Neuronal stem cell (in vitro differentiated cells): ENCODE data around the gene TRAP1.

ENCODE experiments used
- DNase-seq: peaks from one replicate; pipeline ENCODE4 v3.0.0-alpha.2; 2013; ENCODE audit warnings: low spot score
- H2AFZ ChIP-seq: one replicate; pipeline ENCODE4 v1.6.1; 2013; ENCODE audit warnings: mild to moderate bottlenecking, low read length, inconsistent platforms
- H2AK5ac ChIP-seq: 2 replicates; pipeline ENCODE4 v1.6.1; 2013; ENCODE audit warnings: low read depth, mild to moderate bottlenecking, inconsistent platforms, low read length, moderate library complexity, mixed read lengths
- H2BK120ac ChIP-seq: 2 replicates; pipeline ENCODE4 v1.6.1; 2013; ENCODE audit warnings: low read depth, mild to moderate bottlenecking, inconsistent platforms, low read length, moderate library complexity, mixed read lengths
- H2BK12ac ChIP-seq: one replicate; pipeline ENCODE4 v1.6.1; 2013; ENCODE audit warnings: low read length, inconsistent platforms
- H2BK15ac ChIP-seq: 2 replicates; pipeline ENCODE4 v1.6.1; 2013; ENCODE audit warnings: mild to moderate bottlenecking, low read length, inconsistent platforms, mixed read lengths
- H2BK5ac ChIP-seq: one replicate; pipeline ENCODE4 v1.6.1; 2013; ENCODE audit warnings: inconsistent platforms, mild to moderate bottlenecking, low read length, moderate library complexity
- H3K14ac ChIP-seq: one replicate; pipeline ENCODE4 v1.6.1; 2013; ENCODE audit warnings: low read length, inconsistent platforms
- H3K18ac ChIP-seq: 2 replicates; pipeline ENCODE4 v1.6.1; 2013; ENCODE audit warnings: low read length, inconsistent platforms
- H3K23ac ChIP-seq: 2 replicates; pipeline ENCODE4 v1.6.1; 2013; ENCODE audit warnings: low read depth, mild to moderate bottlenecking, mixed read lengths, low read length, inconsistent platforms; ENCODE audit not compliant: poor library complexity
- H3K27ac ChIP-seq: replicated peaks from 3 replicates; pipeline ENCODE4 v1.5.1; 2013; ENCODE audit warnings: low read length, inconsistent platforms
- H3K27me3 ChIP-seq, 3 experiments: 2 replicates each; pipeline ENCODE4 v1.6.1; 2013; ENCODE audit warnings: low read length in 3 of 3, mild to moderate bottlenecking in 2 of 3, inconsistent platforms in 1 of 3, low read depth in 1 of 3, mixed read lengths in 1 of 3, moderate library complexity in 1 of 3; ENCODE audit not compliant: control insufficient read depth in 3 of 3, insufficient read depth in 3 of 3
- H3K36me3 ChIP-seq, 2 donors: replicated peaks in 1 of 2; 2 replicates each; pipeline ENCODE4 v1.6.1; 2013; ENCODE audit warnings: low read length in 2 of 2; ENCODE audit not compliant: control insufficient read depth in 2 of 2, insufficient read depth in 2 of 2
- H3K4ac ChIP-seq: 2 replicates; pipeline ENCODE4 v1.6.1; 2013; ENCODE audit warnings: inconsistent platforms, mild to moderate bottlenecking, low read length, moderate library complexity
- H3K4me1 ChIP-seq, 2 donors: 1 replicate in 1 of 2; 2 replicates in 1 of 2; pipeline ENCODE4 v1.6.1; 2013; ENCODE audit warnings: low read length in 2 of 2, low read depth in 1 of 2; ENCODE audit not compliant: control insufficient read depth in 2 of 2, insufficient read depth in 1 of 2
- H3K4me2 ChIP-seq: one replicate; pipeline ENCODE4 v1.6.1; 2013; ENCODE audit warnings: mild to moderate bottlenecking, low read length, inconsistent platforms; ENCODE audit not compliant: insufficient read depth, poor library complexity, severe bottlenecking
- H3K4me3 ChIP-seq, 2 donors: 2 replicates each; pipeline ENCODE4 v1.5.1; 2013; ENCODE audit warnings: low read length in 2 of 2, mild to moderate bottlenecking in 2 of 2, inconsistent platforms in 1 of 2, moderate library complexity in 1 of 2
- H3K79me1 ChIP-seq: one replicate; pipeline ENCODE4 v1.6.1; 2013; ENCODE audit warnings: low read depth, mild to moderate bottlenecking, inconsistent platforms, low read length, moderate library complexity
- H3K9ac ChIP-seq: one replicate; pipeline ENCODE4 v1.6.1; 2013; ENCODE audit warnings: mild to moderate bottlenecking, low read depth, low read length, inconsistent platforms; ENCODE audit not compliant: poor library complexity
- H3K9me3 ChIP-seq, 2 donors: replicated peaks in 1 of 2; 2 replicates each; pipeline versions ENCODE3 to v1.6.1; 2013; ENCODE audit warnings: low read length in 2 of 2, mild to moderate bottlenecking in 2 of 2, inconsistent platforms in 1 of 2, low read depth in 1 of 2, mixed read lengths in 1 of 2, moderate library complexity in 1 of 2; ENCODE audit not compliant: control insufficient read depth in 2 of 2, insufficient read depth in 1 of 2
- H4K8ac ChIP-seq: one replicate; pipeline ENCODE4 v1.6.1; 2013; ENCODE audit warnings: low read depth, mild to moderate bottlenecking, inconsistent platforms, low read length, moderate library complexity
- H4K91ac ChIP-seq: one replicate; pipeline ENCODE4 v1.6.1; 2013; ENCODE audit warnings: low read length, low read depth, mild to moderate bottlenecking, inconsistent platforms; ENCODE audit not compliant: poor library complexity
- WGBS, 2 donors: extraction: QIAGEN DNeasy Blood & Tissue Kit; methylation state at CpG; one replicate each; pipeline ENCODE4 v1.1.7; 2013; ENCODE audit warnings: missing lambda C conversion rate in 2 of 2, mixed read lengths in 1 of 2; ENCODE audit not compliant: insufficient read length in 2 of 2, insufficient replicate concordance in 1 of 2; ENCODE audit errors: extremely low coverage in 2 of 2; 5-methylcytosine and 5-hydroxymethylcytosine counted together

TRAP1 gene

GRCh38 chr16:3640632-3641501 is 76.5 kb downstream of the TRAP1 start:
- no peak overlapping the region for H4K8ac ChIP-seq
- no peak overlapping the region for H3K27ac ChIP-seq
- peak overlapping the region; percentile 52 for H3K9ac ChIP-seq
- H3K18ac ChIP-seq, result peak overlapping the region; percentile 69
- H2BK15ac ChIP-seq, result no peak overlapping the region
- H3K4me2 ChIP-seq, result no peak overlapping the region
- H3K4me3 ChIP-seq, result no peak overlapping the region
- H2BK12ac ChIP-seq, result no peak overlapping the region
- no peaks in the 10 kb centered on the region for H3K27me3 ChIP-seq
- no peak overlapping the region for H2AFZ ChIP-seq
- no CpG with 5 or more reads among the region's 17 CpGs for WGBS, 2 donors
- H2BK5ac ChIP-seq, result no peak overlapping the region
- peaks cover 0 to 10% of the 10 kb centered on the region in 2 donors for H3K9me3 ChIP-seq
- DNase-seq, result no peak
- peak overlapping the region; percentile 68 for H3K23ac ChIP-seq
- peaks cover 10 to 16% of the 10 kb centered on the region in 2 donors for H3K4me1 ChIP-seq
- no peak overlapping the region for H2AK5ac ChIP-seq
- H4K91ac ChIP-seq, result no peak overlapping the region
- no peak overlapping the region for H3K4ac ChIP-seq
- H3K14ac ChIP-seq, result no peak overlapping the region
- peaks cover 2 to 10% of the 10 kb centered on the region in 2 donors for H3K36me3 ChIP-seq
- H2BK120ac ChIP-seq, result no peak overlapping the region
- no peaks in the 10 kb centered on the region for H3K79me1 ChIP-seq

DNA sequence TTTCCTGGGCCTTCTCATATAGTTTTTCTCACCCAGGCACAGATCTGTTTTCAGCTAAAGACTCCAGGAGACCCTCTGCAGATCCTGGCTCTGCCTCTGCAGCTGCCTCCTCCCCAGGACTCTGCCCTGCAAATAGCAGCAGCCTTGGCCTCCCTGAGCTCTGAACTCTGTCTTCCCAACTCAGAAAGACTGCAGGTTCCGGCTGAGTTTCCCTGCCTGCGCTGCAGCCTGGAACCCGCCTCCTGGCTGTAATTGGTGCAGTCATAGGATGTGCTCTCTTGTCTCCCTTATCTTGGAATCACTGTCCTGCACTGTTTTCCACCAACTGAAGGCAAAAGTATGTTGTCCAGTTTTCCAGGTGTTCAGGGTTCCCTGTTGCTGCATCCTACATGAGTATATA is 77.1 kb downstream of the TRAP1 start:
- Histone ChIP-seq H4K8ac (no peak overlapping the region), H2BK120ac (no peak overlapping the region), H2AFZ (no peak overlapping the region), H3K27me3 (no peaks in the 10 kb centered on the region), H3K14ac (no peak overlapping the region), H3K4me1 (peaks cover 4 to 9% of the 10 kb centered on the region in 2 donors), H2BK12ac (no peak overlapping the region), H3K36me3 (peaks cover 2 to 10% of the 10 kb centered on the region in 2 donors), H3K9me3 (peaks cover 0 to 10% of the 10 kb centered on the region in 2 donors), H3K4me3 (no peak overlapping the region), H3K23ac (no peak overlapping the region), H2BK5ac (no peak overlapping the region), H3K4me2 (no peak overlapping the region), H3K9ac (no peak overlapping the region), H4K91ac (no peak overlapping the region), H3K27ac (no peak overlapping the region), H3K4ac (no peak overlapping the region), H3K18ac (no peak overlapping the region), H3K79me1 (no peaks in the 10 kb centered on the region), H2BK15ac (no peak overlapping the region), H2AK5ac (no peak overlapping the region)
- no CpG with 5 or more reads among the region's 3 CpGs for WGBS, 2 donors
- DNase-seq, result no peak

DNA sequence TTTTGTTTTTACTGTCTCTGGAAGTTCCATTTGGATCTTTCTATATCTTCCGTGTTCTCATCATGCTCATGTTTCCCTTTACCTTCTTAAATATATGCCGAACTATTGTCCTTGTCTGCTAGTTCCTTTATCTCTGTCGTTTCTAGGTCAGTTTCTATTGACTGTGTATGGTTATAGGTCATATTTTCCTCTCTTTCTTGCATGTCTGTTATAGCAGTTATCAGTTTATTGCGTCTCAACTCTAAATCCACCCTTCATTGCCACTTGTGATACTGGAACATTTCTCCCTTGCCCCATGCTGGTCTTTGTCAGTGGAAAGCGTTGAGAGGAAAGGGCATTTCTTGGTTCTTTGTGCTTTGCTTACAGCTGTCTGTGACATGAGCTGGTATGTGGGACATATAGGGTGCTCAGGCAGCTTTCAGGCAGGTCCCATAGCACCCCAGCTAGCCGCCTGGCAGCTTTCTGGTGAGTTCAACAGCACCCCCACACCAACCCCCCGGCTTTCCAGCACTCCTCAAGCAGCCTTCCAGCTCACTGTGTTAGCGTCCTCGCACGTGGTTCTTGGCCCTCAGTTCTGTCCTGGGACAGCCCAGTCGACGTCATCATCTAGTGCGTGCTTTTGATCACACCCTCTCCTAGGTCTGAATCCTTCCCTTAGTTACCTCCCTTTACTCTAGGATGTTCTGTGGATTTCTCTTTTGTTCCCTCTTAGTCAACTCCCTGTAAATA is 78.2 kb downstream of the TRAP1 start:
- H3K4me3 ChIP-seq, result no peak overlapping the region
- no peak overlapping the region for H3K18ac ChIP-seq
- H3K4me2 ChIP-seq, result no peak overlapping the region
- H3K14ac ChIP-seq, result no peak overlapping the region
- H2AK5ac ChIP-seq, result no peak overlapping the region
- peaks cover 0 to 7% of the 10 kb centered on the region in 2 donors for H3K4me1 ChIP-seq
- H2AFZ ChIP-seq, result no peak overlapping the region
- H4K8ac ChIP-seq, result no peak overlapping the region
- H2BK15ac ChIP-seq, result no peak overlapping the region
- no peaks in the 10 kb centered on the region for H3K27me3 ChIP-seq
- H2BK12ac ChIP-seq, result no peak overlapping the region
- peaks cover 0 to 10% of the 10 kb centered on the region in 2 donors for H3K9me3 ChIP-seq
- DNase-seq, result no peak
- no peak overlapping the region for H3K23ac ChIP-seq
- no peak overlapping the region for H3K27ac ChIP-seq
- no peak overlapping the region for H3K4ac ChIP-seq
- no peak overlapping the region for H2BK5ac ChIP-seq
- no peak overlapping the region for H3K9ac ChIP-seq
- no peak overlapping the region for H4K91ac ChIP-seq
- H2BK120ac ChIP-seq, result no peak overlapping the region
- WGBS, 2 donors, result no CpG with 5 or more reads among the region's 13 CpGs
- H3K79me1 ChIP-seq, result no peaks in the 10 kb centered on the region
- H3K36me3 ChIP-seq, result peaks cover 2 to 10% of the 10 kb centered on the region in 2 donors

DNA sequence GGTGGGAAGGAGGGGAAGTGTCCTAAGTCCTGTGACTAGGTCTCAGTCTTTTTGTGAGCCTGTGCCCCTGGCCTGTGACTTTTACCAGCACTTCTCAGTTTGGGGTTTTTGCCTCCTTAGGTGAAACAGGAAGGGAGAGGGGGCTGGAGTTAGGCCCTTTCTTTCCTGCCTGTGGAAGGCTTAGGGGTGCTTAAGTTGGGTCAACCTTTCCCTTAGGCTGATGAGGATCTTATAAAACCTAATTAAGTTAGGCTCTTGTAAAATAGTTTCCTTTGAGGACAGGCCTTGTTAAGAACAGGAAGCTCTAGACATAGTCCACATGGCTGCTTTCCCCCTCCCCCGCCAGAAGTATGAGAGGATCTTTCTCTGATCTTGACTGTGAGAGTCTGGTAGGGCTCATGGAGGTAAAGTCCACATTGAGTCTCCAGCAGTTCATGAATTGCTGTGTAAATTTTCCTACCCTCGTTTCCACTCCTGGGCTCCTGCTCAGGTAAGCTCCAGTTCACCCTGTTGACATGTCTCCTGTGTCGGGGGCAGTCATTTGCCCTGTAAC is 79.9 kb downstream of the TRAP1 start:
- H3K4me1 ChIP-seq, result peaks cover 0 to 7% of the 10 kb centered on the region in 2 donors
- H3K4me3 ChIP-seq, result no peak overlapping the region
- no peak overlapping the region for H2AFZ ChIP-seq
- H2BK15ac ChIP-seq, result no peak overlapping the region
- no peak overlapping the region for H3K14ac ChIP-seq
- H3K9ac ChIP-seq, result no peak overlapping the region
- H2BK12ac ChIP-seq, result no peak overlapping the region
- peaks cover 0 to 10% of the 10 kb centered on the region in 2 donors for H3K9me3 ChIP-seq
- H2BK120ac ChIP-seq, result no peak overlapping the region
- H3K4ac ChIP-seq, result no peak overlapping the region
- WGBS, 2 donors, result no CpG with 5 or more reads among the region's 3 CpGs
- no peaks in the 10 kb centered on the region for H3K27me3 ChIP-seq
- no peak overlapping the region for H2AK5ac ChIP-seq
- peaks cover 2 to 7% of the 10 kb centered on the region in 2 donors for H3K36me3 ChIP-seq
- no peak overlapping the region for H2BK5ac ChIP-seq
- no peak overlapping the region for H3K18ac ChIP-seq
- DNase-seq, result no peak
- no peak overlapping the region for H4K91ac ChIP-seq
- H3K23ac ChIP-seq, result no peak overlapping the region
- no peaks in the 10 kb centered on the region for H3K79me1 ChIP-seq
- H3K4me2 ChIP-seq, result no peak overlapping the region
- H3K27ac ChIP-seq, result no peak overlapping the region
- H4K8ac ChIP-seq, result no peak overlapping the region
